CMK (cell line): Measurements from ENCODE around the gene XDH.
A peak's percentile ranks its signal among the peaks of the same experiment; 100 is the strongest.

Source experiments
- DNase-seq: peaks from one replicate; pipeline ENCODE4 v3.0.0-alpha.2; 2010; ENCODE audit warnings: low read depth

The XDH gene

GRCh38 chr2:31328026-31328425 lies 86.5 kb downstream of the XDH start:
- no peak for DNase-seq

DNA sequence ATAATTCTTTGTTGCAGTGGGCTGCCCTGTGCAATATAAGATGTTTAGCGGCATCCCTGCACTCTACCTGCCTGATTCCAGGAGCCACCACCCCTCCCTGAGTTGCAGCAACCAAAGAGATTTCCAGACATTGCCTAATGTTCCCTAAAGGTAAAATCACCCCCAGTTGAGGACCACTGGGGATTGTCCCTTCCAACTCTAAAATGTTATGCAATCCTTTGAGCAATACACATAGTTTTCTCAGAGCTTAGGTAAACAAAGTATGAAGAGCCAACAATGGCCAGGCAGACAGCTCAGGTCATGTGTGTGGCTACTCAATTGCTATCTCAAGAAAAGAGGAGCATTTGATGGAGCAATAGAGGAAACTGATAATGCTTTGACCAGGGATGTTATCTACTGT lies 87.0 kb downstream of the XDH start:
- DNase-seq = no peak

GRCh38 chr2:31324016-31324633 lies 90.4 kb downstream of the XDH start:
- DNase-seq = no peak

GRCh38 chr2:31322371-31322770 lies 92.2 kb downstream of the XDH start:
- DNase-seq = no peak

- peak; percentile 22 for DNase-seq
Observed at GRCh38 chr2:31319406-31320175, 95.0 kb downstream of the XDH start.

- DNase-seq = peak; percentile 54
Observed at GRCh38 chr2:31318361-31319336, 95.9 kb downstream of the XDH start.

DNA sequence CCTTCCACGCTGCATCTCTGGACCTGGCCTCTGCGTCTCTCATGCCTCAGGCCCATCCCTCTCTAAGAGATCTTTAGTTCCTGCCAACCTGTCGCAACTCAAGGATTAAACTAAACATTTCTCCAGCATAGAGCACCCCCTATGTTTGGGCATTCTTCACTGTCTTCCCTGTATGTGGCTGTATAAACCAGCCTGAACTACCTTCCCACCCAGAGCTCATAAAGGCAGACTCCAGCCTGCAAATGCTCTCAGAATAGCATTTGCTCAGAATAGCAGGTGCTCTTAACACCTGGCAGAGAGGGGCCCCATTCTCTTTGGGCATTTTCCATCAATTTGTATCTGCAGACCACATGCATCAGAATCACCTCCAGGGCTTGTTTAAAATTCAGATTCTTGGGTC lies 97.1 kb downstream of the XDH start:
- no peak for DNase-seq

- no peak for DNase-seq
Observed at GRCh38 chr2:31314761-31315160, 99.8 kb downstream of the XDH start.

DNA sequence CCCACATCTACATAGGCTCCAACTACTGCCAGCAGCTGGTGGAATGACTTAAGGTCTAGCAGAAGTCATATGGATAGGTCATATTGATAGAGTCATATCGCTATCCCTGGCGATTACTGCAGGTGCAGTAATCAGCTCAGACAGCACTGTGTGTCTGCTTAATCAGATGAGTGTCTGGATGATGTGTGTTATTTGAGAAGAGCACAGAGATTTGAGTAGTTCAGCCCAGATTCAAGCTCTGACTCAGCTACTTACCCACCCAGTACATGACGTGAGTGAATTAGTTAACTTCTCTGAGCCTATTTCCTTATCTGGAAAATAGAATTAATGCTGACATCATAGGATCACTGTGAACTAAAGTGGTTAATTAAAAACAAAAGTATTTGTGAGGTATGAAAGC lies 101.6 kb downstream of the XDH start:
- no peak for DNase-seq

DNA sequence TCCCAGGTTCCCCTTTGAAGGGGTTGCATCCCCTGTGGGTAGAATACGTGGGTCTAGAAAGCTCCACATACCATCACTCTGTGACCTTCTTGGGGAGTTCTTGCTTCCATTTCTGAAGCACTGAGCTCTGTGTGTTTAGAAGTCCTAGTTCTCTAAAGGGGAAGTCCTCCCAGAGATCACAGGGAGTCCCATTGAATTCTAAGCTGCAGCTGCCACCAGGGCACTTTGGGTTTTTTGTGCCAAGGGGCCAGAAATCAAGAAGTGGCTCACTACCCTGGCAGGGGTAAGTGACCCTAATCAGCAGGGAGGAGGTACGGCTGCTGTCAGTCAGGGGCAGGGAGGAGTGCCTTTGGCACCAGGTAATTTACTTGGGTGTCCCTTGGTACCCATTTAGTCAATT lies 109.7 kb downstream of the XDH start:
- DNase-seq = no peak

GRCh38 chr2:31302940-31303563 lies 111.5 kb downstream of the XDH start:
- no peak for DNase-seq

DNA sequence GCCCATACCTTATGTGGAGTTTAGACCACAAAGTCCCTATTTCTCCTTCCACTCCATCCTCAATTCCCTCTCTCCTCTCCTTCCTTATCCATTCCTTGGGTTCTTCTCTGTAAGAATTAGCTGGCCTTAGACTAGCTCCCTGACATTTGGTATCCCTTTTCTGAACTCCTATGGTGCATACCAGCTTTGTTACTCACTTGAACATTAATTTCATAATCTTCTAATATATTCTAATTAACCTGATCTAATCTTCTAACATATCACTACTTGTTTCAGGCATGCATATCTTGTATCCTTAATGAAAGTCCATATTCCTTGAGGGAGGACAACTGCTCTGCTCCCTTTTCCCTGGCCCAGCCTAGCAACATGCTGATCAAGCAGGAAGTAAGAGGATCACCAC lies 114.2 kb downstream of the XDH start:
- no peak for DNase-seq

GRCh38 chr2:31299547-31299946 lies 115.0 kb downstream of the XDH start:
- DNase-seq = no peak

GRCh38 chr2:31297751-31298150 lies 116.8 kb downstream of the XDH start:
- DNase-seq = no peak

DNA sequence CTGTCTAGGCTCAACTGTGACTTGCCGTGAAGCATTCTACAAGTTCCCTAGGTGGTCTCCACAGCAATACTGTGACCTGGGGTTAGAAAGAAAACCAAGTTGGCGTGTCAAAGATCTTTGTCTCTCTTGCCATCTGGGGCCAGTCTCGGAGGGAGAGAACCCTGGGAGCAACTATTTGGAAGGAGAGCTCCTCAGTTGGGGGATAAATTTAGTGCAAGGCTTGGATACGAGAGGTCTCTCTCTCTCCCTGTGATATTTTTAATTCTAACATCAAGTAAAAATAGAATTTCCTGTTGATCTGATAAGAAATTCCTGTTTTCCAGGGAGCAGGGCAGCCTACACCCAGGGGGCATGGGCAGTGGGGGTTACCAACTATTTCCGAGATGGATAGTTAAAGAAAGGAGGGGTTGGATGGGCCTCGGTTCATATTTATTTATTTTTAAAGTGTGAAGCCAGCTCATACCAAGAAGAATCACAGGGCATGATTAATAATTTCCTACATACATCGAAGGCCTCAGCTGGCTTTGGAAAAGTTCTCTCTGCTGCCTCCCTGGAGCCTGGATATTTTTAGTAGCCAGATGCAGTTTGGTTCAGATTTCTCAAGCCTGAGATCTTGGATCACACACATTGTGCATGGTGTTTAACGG lies 117.8 kb downstream of the XDH start:
- no peak for DNase-seq

DNA sequence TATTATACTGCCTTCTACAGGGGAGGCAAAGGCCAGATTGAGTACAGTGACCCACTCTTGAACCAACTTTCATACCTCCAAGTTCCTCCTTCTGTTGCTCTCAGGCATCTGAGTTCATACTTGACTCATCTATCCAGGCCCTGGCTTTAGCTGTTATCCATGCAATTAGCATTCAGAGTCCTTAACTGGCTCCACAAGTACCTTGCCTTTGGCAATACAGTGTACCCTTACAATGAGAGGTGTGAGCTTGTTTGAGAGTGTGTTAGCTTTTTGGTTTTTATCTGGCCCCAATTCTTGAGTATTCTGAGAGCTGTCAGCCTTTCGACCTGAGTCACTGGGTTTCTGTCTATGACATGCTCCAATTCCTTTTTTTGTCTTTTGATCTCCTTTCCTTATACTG lies 120.3 kb downstream of the XDH start:
- DNase-seq = no peak

- DNase-seq = no peak
Observed at GRCh38 chr2:31287654-31288053, 126.9 kb downstream of the XDH start.

- DNase-seq = no peak
Observed at GRCh38 chr2:31286961-31287550, 127.5 kb downstream of the XDH start.

DNA sequence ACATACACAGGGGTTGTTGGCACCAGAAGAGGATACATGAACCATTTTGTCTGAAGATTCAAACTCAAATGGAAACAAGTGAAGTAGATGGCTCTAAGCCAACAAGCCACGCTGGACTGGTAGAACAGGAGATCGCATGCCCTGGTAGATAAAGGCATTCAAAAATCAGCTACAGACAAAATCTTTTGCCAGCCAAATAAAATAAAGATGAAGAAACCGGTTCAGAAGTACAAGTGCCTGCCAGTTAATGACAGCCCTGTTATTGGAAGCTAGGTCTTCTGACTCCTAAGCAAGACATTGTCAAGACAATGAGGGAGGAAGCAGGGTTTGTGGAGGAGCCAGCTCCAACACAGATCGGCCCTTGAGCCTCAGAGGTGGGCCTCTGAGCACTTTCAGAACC lies 128.3 kb downstream of the XDH start:
- DNase-seq = no peak
